ENCODE measurements around the gene C1orf87. TPM values are rescaled to one million over a fixed set of nuclear protein-coding genes. Genes with fewer than 3 reads are reported as not detected.
"Not testable (repeated sequence)": the region's sequence is repeated elsewhere in the genome, so short reads cannot be mapped to it uniquely, and the experiment has no call there.

C1orf87 gene
- total and polyA plus RNA-seq, 7 experiments from 2014 or later, result not detected

DNA sequence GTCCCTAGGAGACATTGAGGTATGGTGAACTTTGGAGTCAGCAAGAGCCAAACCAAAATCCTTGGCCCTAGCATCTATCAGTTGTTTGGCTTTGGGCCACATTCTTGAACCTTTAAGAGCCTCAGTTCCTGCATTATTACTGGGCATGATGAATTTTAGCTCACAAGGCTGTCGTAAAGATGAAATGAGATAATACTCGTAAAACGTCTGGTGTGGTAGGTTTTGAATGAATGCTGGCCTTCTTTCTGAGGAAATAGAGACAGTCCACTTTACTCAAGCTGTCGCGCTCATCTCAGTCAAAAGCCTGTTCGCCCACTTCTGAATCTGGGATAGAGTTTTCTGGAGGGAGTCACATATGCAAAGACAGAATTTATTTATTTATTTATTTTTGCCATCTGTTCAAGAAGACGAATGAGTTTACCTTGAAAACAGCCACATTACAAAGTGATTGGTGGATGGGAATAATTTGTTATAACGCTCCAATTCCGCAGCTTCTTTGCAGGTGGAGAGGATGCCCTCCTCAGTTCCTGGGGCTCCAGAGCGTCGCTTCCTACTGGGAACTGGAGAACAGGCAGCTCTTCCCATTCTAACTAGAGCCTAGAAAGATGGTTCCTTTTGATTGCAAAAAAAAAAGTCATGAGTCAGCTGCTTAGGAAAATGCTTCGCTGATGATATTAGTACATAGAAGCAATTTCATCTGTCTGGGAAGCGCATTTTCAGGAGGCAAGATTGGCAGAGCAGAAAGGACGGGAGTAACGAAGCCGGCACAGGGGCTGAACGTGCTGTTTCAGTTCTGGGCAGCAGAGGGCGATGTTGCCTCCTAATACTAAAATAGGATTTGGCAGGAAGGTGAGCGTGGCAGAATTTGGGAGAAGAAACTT lies 97.1 kb downstream of the C1orf87 start:
- ATAC-seq (peak; percentile 46), DNase-seq (peak in 7 of 9 donors; percentile 17 to 40 (median 33))
- no peak overlapping the region for H3K27ac ChIP-seq (ENCODE audit: low read depth, low read length)
- ChIA-PET POLR2A (no interaction called here), CTCF (interaction anchor here (0.6 to 0.9 kb wide), 3 partner anchors 64 to 1877 kb away, joined by 3 to 4 read pairs (median 3); no protein-coding TSS in a partner anchor)
- intact Hi-C loops (cut with micrococcal nuclease), result loop anchor here (1.0 to 10.0 kb wide), 6 partner anchors 788 to 1876 kb away; no protein-coding TSS in a partner anchor
- H3K9me3 ChIP-seq (ENCODE audit: control insufficient read depth in 2 of 3, low read length in 3 of 3), result no peaks in the 10 kb centered on the region
- H3K4me3 ChIP-seq (ENCODE audit: low read length), result no peak overlapping the region
- no peak overlapping the region for H3K4me3 Mint-ChIP-seq
- H3K4me1 Mint-ChIP-seq, result peaks cover 0 to 5% (median 2%) of the 10 kb centered on the region in 7 donors
- no peaks in the 10 kb centered on the region for H3K36me3 Mint-ChIP-seq
- peaks cover 0 to 2% of the 10 kb centered on the region in 2 donors for H3K4me1 ChIP-seq (ENCODE audit: control insufficient read depth in 2 of 2, insufficient read depth in 2 of 2, low read length in 2 of 2)
- peaks cover 0 to 7% of the 10 kb centered on the region in 2 donors for H3K27me3 ChIP-seq (ENCODE audit: control insufficient read depth in 2 of 2, insufficient read depth in 2 of 2, low read length in 2 of 2)
- H3K27ac Mint-ChIP-seq, result no peak overlapping the region
- H3K36me3 ChIP-seq (ENCODE audit: control insufficient read depth in 2 of 3, insufficient read depth in 3 of 3, low read length in 3 of 3), result no peaks in the 10 kb centered on the region
- H3K9me3 Mint-ChIP-seq, result peaks cover 0 to 3% (median 0%) of the 10 kb centered on the region in 11 donors
- peaks cover 20 to 44% (median 34%) of the 10 kb centered on the region in 5 donors for H3K27me3 Mint-ChIP-seq

DNA sequence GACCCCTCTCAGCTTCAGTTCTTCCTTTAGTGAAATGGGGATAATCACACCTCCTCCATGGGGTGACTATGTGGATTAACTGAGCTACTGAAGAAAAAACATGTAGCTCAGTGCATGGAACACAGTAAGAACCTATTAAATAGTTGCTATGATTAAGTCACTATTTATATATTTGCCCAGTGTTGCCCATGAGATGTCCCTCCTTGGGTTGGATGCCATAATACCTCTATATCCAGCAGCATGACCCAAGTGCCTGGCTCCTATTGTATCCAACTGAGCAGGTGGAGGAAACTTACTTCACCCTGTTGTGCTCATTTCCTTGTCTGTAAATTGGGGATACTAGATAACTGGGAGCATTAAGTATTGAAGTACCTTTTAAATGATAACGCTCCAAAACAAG lies 99.9 kb downstream of the C1orf87 start:
- Mint-ChIP-seq H3K36me3 (no peaks in the 10 kb centered on the region), H3K4me3 (no peak overlapping the region), H3K27me3 (peaks cover 20 to 50% (median 36%) of the 10 kb centered on the region in 5 donors), H3K4me1 (peaks cover 0 to 7% (median 5%) of the 10 kb centered on the region in 7 donors), H3K27ac (no peak overlapping the region), H3K9me3 (peaks cover 0 to 3% (median 0%) of the 10 kb centered on the region in 11 donors)
- CTCF ChIA-PET, result interaction anchor here (0.6 kb wide), 1 partner anchor 12 kb away, joined by 4 read pairs; no protein-coding TSS in a partner anchor
- H3K9me3 ChIP-seq (ENCODE audit: control insufficient read depth in 2 of 3, low read length in 3 of 3), result no peaks in the 10 kb centered on the region
- peaks cover 0 to 7% of the 10 kb centered on the region in 2 donors for H3K27me3 ChIP-seq (ENCODE audit: control insufficient read depth in 2 of 2, insufficient read depth in 2 of 2, low read length in 2 of 2)
- POLR2A ChIA-PET, result no interaction called here
- DNase-seq (no peak), ATAC-seq (no peak)
- H3K27ac ChIP-seq (ENCODE audit: low read depth, low read length), result no peak overlapping the region
- H3K4me3 ChIP-seq (ENCODE audit: low read length), result no peak overlapping the region
- H3K36me3 ChIP-seq (ENCODE audit: control insufficient read depth in 2 of 3, insufficient read depth in 3 of 3, low read length in 3 of 3), result no peaks in the 10 kb centered on the region
- peaks cover 0 to 6% of the 10 kb centered on the region in 2 donors for H3K4me1 ChIP-seq (ENCODE audit: control insufficient read depth in 2 of 2, insufficient read depth in 2 of 2, low read length in 2 of 2)
- intact Hi-C loops (cut with micrococcal nuclease), result loop anchor here in 1 of 2 donors (10.0 kb wide), 2 partner anchors 791 to 1481 kb away; no protein-coding TSS in a partner anchor

DNA sequence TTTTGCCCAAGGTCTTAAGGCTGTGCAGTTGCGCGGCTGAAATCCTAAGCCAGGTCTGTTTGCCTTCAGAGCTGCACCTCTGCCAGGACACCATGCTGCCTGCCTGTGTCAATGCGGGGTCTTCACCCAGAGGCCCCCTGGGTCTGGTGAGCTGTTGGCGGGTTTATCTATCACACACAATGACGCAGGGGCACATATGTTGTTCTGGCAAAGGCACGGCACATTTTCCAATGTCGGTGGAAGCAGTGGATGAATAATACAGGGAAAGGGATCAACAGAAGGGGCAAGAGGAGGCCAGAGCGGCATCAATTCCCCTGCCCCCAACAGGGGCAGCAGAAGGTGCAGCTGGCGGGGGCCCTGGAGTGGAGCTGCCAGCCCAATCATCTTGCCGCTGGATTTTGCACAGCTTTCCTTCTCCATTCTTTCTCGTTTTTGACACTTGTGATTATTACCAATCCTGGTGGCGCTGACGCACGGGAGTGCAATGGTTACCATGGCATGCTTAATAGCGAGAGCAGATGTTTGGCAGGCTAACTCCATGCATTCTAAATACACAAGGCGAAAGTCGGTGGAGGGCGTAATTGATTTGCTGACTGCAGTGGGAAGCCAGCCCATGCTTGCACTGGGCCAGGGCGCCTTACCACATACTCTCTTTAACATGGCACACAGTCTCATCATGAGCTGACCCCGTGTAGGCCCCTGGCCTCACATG lies 101.2 kb downstream of the C1orf87 start:
- intact Hi-C loops (cut with micrococcal nuclease), result loop anchor here in 1 of 2 donors (10.0 kb wide), 2 partner anchors 792 to 1482 kb away; no protein-coding TSS in a partner anchor

DNA sequence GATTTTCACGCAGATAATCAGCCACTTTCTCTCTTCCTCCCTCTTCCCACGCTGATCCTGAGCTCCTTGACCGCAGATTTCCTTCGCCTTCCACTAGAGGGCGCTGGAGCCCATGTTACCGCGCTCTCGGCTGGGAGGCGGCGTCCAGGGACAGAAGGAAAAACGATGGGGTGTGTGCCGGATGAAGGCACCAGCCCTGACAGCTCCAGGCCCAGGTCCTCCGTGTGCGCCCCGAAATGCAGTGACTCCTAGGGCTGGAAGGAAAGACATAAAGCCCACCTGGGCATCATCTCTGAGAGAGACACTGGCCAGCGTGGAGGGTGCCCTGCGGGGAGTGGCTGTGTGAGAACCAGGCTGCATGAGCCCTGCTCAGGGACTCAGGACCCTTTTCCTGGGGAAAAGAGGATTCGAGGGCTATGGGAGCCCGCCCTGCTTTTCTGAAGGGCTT lies 102.1 kb downstream of the C1orf87 start:
- peaks cover 0 to 5% of the 10 kb centered on the region in 2 donors for H3K27me3 ChIP-seq (ENCODE audit: control insufficient read depth in 2 of 2, insufficient read depth in 2 of 2, low read length in 2 of 2)
- Mint-ChIP-seq H3K9me3 (peaks cover 0 to 3% (median 0%) of the 10 kb centered on the region in 11 donors), H3K27me3 (peaks cover 16 to 44% (median 31%) of the 10 kb centered on the region in 5 donors), H3K4me3 (peak overlapping the region in 2 of 10 donors; percentile 20 to 71), H3K36me3 (no peaks in the 10 kb centered on the region), H3K27ac (no peak overlapping the region), H3K4me1 (peaks cover 0 to 7% (median 5%) of the 10 kb centered on the region in 7 donors)
- DNase-seq (peak in 7 of 9 donors; percentile 22 to 63 (median 36)), ATAC-seq (peak; percentile 64)
- no peaks in the 10 kb centered on the region for H3K9me3 ChIP-seq (ENCODE audit: control insufficient read depth in 2 of 3, low read length in 3 of 3)
- no peak overlapping the region for H3K27ac ChIP-seq (ENCODE audit: low read depth, low read length)
- POLR2A ChIA-PET, result no interaction called here
- H3K4me1 ChIP-seq (ENCODE audit: control insufficient read depth in 2 of 2, insufficient read depth in 2 of 2, low read length in 2 of 2), result peaks cover 0 to 6% of the 10 kb centered on the region in 2 donors
- H3K4me3 ChIP-seq (ENCODE audit: low read length), result no peak overlapping the region
- H3K36me3 ChIP-seq (ENCODE audit: control insufficient read depth in 2 of 3, insufficient read depth in 3 of 3, low read length in 3 of 3), result no peaks in the 10 kb centered on the region
- intact Hi-C loops (cut with micrococcal nuclease), result loop anchor here (1.0 to 10.0 kb wide), 5 partner anchors 793 to 1617 kb away; no protein-coding TSS in a partner anchor
- CTCF ChIA-PET, result interaction anchor here (0.7 to 2.5 kb wide), 7 partner anchors 8 to 1872 kb away, joined by 3 to 8 read pairs (median 3); no protein-coding TSS in a partner anchor

More for the DNA sequence above, 101.2 kb downstream of the C1orf87 start:
- Mint-ChIP-seq H3K36me3 (no peaks in the 10 kb centered on the region), H3K4me3 (no peak overlapping the region), H3K27me3 (peaks cover 20 to 50% (median 36%) of the 10 kb centered on the region in 5 donors), H3K4me1 (peaks cover 0 to 7% (median 5%) of the 10 kb centered on the region in 7 donors), H3K9me3 (peaks cover 0 to 3% (median 0%) of the 10 kb centered on the region in 11 donors), H3K27ac (no peak overlapping the region)
- no peaks in the 10 kb centered on the region for H3K36me3 ChIP-seq (ENCODE audit: control insufficient read depth in 2 of 3, insufficient read depth in 3 of 3, low read length in 3 of 3)
- H3K4me1 ChIP-seq (ENCODE audit: control insufficient read depth in 2 of 2, insufficient read depth in 2 of 2, low read length in 2 of 2), result peaks cover 0 to 6% of the 10 kb centered on the region in 2 donors
- H3K4me3 ChIP-seq (ENCODE audit: low read length), result no peak overlapping the region
- DNase-seq, result no peak
- no peaks in the 10 kb centered on the region for H3K9me3 ChIP-seq (ENCODE audit: control insufficient read depth in 2 of 3, low read length in 3 of 3)
- ChIA-PET POLR2A (no interaction called here), CTCF (interaction anchor here (1.3 to 2.5 kb wide), 3 partner anchors 8 to 1871 kb away, joined by 3 to 8 read pairs (median 5); no protein-coding TSS in a partner anchor)
- peaks cover 0 to 7% of the 10 kb centered on the region in 2 donors for H3K27me3 ChIP-seq (ENCODE audit: control insufficient read depth in 2 of 2, insufficient read depth in 2 of 2, low read length in 2 of 2)
- no peak overlapping the region for H3K27ac ChIP-seq (ENCODE audit: low read depth, low read length)
- no peak for ATAC-seq

DNA sequence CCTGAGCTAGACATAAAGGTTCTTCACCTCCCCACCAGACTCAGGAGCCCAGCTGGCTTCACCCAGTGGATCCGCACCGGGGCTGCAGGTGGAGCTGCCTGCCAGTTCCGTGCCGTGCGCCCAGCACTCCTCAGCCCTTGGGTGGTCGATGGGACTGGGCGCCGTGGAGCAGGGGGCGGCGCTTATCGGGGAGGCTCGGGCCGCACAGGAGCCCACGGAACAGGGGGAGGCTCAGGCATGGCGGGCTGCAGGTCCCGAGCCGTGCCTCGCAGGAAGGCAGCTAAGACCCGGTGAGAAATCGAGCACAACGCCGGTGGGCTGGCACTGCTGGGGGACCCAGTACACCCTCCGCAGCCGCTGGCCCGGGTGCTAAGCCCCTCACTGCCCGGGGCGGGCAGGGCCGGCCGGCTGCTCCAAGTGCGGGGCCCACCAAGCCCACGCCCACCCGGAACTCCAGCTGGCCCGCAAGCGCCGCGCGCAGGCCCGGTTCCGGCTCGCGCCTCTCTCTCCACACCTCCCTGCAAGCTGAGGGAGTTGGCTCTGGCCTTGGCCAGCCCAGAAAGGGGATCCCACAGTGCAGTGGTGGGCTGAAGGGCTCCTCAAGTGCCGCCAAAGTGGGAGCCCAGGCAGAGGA lies 103.9 kb downstream of the C1orf87 start:
- POLR2A ChIA-PET; H3K36me3 ChIP-seq (ENCODE audit: control insufficient read depth in 2 of 3, insufficient read depth in 3 of 3, low read length in 3 of 3); H3K27ac ChIP-seq (ENCODE audit: low read depth, low read length); H3K27me3 ChIP-seq (ENCODE audit: control insufficient read depth in 2 of 2, insufficient read depth in 2 of 2, low read length in 2 of 2); H3K27ac Mint-ChIP-seq; H3K4me3 ChIP-seq (ENCODE audit: low read length); H3K9me3 Mint-ChIP-seq; H3K4me1 Mint-ChIP-seq; H3K4me3 Mint-ChIP-seq; ATAC-seq; CTCF ChIA-PET; H3K4me1 ChIP-seq (ENCODE audit: control insufficient read depth in 2 of 2, insufficient read depth in 2 of 2, low read length in 2 of 2); H3K36me3 Mint-ChIP-seq; DNase-seq; H3K9me3 ChIP-seq (ENCODE audit: control insufficient read depth in 2 of 3, low read length in 3 of 3): not testable (repeated sequence)
- intact Hi-C loops (cut with micrococcal nuclease), result loop anchor here (10.0 kb wide), 3 partner anchors 795 to 1925 kb away; no protein-coding TSS in a partner anchor
- H3K27me3 Mint-ChIP-seq, result peaks cover 14 to 29% (median 16%) of the 10 kb centered on the region in 5 donors

DNA sequence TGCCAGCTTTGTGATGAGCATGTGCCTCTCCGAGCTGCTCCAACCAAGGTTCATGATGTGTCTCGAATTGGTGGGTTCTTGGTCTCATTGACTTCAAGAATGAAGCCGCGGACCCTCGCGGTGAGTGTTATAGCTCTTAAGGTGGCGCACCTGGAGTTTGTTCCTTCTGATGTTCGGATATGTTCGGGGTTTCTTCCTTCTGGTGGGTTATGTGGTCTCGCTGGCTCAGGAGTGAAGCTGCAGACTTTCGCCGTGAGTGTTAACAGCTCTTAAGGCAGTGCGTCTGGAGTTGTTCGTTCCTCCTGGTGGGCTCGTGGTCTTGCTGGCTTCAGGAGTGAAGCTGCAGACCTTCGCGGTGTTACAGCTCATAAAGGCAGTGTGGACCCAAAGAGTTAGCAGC lies 104.8 kb downstream of the C1orf87 start:
- H3K9me3 ChIP-seq (ENCODE audit: control insufficient read depth in 2 of 3, low read length in 3 of 3); ATAC-seq; H3K36me3 Mint-ChIP-seq; CTCF ChIA-PET; H3K4me1 ChIP-seq (ENCODE audit: control insufficient read depth in 2 of 2, insufficient read depth in 2 of 2, low read length in 2 of 2); H3K9me3 Mint-ChIP-seq; H3K4me1 Mint-ChIP-seq; H3K27me3 ChIP-seq (ENCODE audit: control insufficient read depth in 2 of 2, insufficient read depth in 2 of 2, low read length in 2 of 2); H3K36me3 ChIP-seq (ENCODE audit: control insufficient read depth in 2 of 3, insufficient read depth in 3 of 3, low read length in 3 of 3); H3K27ac Mint-ChIP-seq; DNase-seq; H3K4me3 Mint-ChIP-seq; H3K27ac ChIP-seq (ENCODE audit: low read depth, low read length); H3K4me3 ChIP-seq (ENCODE audit: low read length): not testable (repeated sequence)
- intact Hi-C loops (cut with micrococcal nuclease), result loop anchor here in 1 of 2 donors (10.0 kb wide), 1 partner anchor 1924 kb away; no protein-coding TSS in a partner anchor
- H3K27me3 Mint-ChIP-seq, result peaks cover 8 to 23% (median 12%) of the 10 kb centered on the region in 5 donors
- POLR2A ChIA-PET, result interaction anchor here (0.6 kb wide), 1 partner anchor 1511 kb away, joined by 3 read pairs; no protein-coding TSS in a partner anchor
